GM12878 (cell line): ENCODE data around the gene KIF24. TPM values are rescaled to one million over a fixed set of nuclear protein-coding genes. Genes with fewer than 3 reads are reported as not detected.

Source experiments
- ATAC-seq: fragments of 200-7000 bp; cut with Tn5 transposase; 3 replicates; pipeline ENCODE4 v1.9.1; 2020; ENCODE audit warnings: mild to moderate bottlenecking, moderate library complexity
- BruUV-seq: library from RNA; stranded (reverse); fragments of 400-500 nt; replicated peaks from 2 replicates; lab custom pipeline; 2021; lab: Mats Ljungman, UMichigan
- CTCF ChIA-PET: fragments of 300-600 bp; sonication (Branson Sonifier 250); formaldehyde crosslinking; extraction: SDS; loops from one replicate; lab custom pipeline; 2021; ENCODE audit warnings: inconsistent platforms; lab: Yijun Ruan, JAX
- POLR2A ChIA-PET: fragments of 350-600 bp; formaldehyde crosslinking; extraction: SDS; loops from one replicate; lab custom pipeline; 2021; ENCODE audit warnings: inconsistent platforms; lab: Charles Lee
- RAD21 ChIA-PET: fragments of 300-600 bp; sonication (Branson Sonifier 250); formaldehyde crosslinking; loops from one replicate; lab custom pipeline; 2023; ENCODE audit warnings: antibody characterized with exemption; ENCODE audit not compliant: unreplicated experiment; lab: Charles Lee
- SMC1A ChIA-PET: fragments of 300-600 bp; sonication (Branson Sonifier 250); formaldehyde crosslinking; loops from one replicate; lab custom pipeline; 2023; ENCODE audit not compliant: unreplicated experiment, uncharacterized antibody; lab: Charles Lee
- DNase-seq: peaks from one replicate; pipeline ENCODE4 v3.0.0-alpha.2; 2011; ENCODE audit warnings: low read depth, low spot score
- FAIRE-seq: peaks from 3 replicates; lab custom pipeline; 2011; peaks lifted over from hg19 to GRCh38; lab: Jason Lieb, UNC
- H2AFZ ChIP-seq: 2 replicates; pipeline ENCODE4 v1.6.0; 2011; ENCODE audit warnings: low read depth, low read length, control low read depth; ENCODE audit not compliant: control insufficient read depth
- H3K27ac ChIP-seq: 2 replicates; pipeline ENCODE4 v1.5.1; 2011; ENCODE audit warnings: control low read depth; ENCODE audit not compliant: control insufficient read depth, insufficient read depth
- H3K27me3 ChIP-seq, 2 experiments: replicated peaks in 1 of 2; 2 replicates each; pipeline versions ENCODE4 v1.6.0 to v1.6.1; 2011; ENCODE audit warnings: low read length in 1 of 2; ENCODE audit not compliant: control insufficient read depth in 2 of 2, insufficient read depth in 2 of 2
- H3K36me3 ChIP-seq, 2 experiments: 2 replicates each; pipeline ENCODE4 v1.5.1; 2011; ENCODE audit warnings: low read length in 1 of 2; ENCODE audit not compliant: control insufficient read depth in 2 of 2, insufficient read depth in 2 of 2
- H3K4me1 ChIP-seq: 2 replicates; pipeline ENCODE4 v1.6.1; 2011; ENCODE audit warnings: mild to moderate bottlenecking, low read length, moderate library complexity, mixed read lengths; ENCODE audit not compliant: control insufficient read depth, insufficient read depth
- H3K4me2 ChIP-seq: 2 replicates; pipeline ENCODE4 v1.6.0; 2011; ENCODE audit warnings: control low read depth; ENCODE audit not compliant: control insufficient read depth, insufficient read depth
- H3K4me3 ChIP-seq: fragments of 200-600 bp; sonication (generic); 2 replicates; pipeline ENCODE4 v1.5.1; 2016
- H3K79me2 ChIP-seq: 2 replicates; pipeline ENCODE4 v1.6.0; 2011; ENCODE audit warnings: low read length; ENCODE audit not compliant: control insufficient read depth, insufficient read depth
- H3K9ac ChIP-seq: 2 replicates; pipeline ENCODE4 v1.8.0; 2011; ENCODE audit warnings: low read length, control low read depth, mixed read lengths; ENCODE audit not compliant: control insufficient read depth, insufficient read depth
- H3K9me3 ChIP-seq: replicated peaks from 3 replicates; pipeline ENCODE4 v1.5.1; 2011; ENCODE audit warnings: mild to moderate bottlenecking, low read length; ENCODE audit not compliant: control insufficient read depth, insufficient read depth
- H4K20me1 ChIP-seq: 2 replicates; pipeline ENCODE4 v1.6.0; 2011; ENCODE audit not compliant: control insufficient read depth, insufficient read depth
- MTA3 ChIP-seq: IDR thresholded peaks from 2 replicates; pipeline ENCODE4 v1.6.1; 2012; ENCODE audit warnings: low read length, inconsistent platforms, borderline replicate concordance
- PAX8 ChIP-seq: fragments of 450-650 bp; IDR thresholded peaks from 2 replicates; pipeline ENCODE4 v1.6.1; 2017; ENCODE audit warnings: mild to moderate bottlenecking, moderate library complexity
- RBBP5 ChIP-seq: fragments of 200-600 bp; sonication (generic); conservative IDR thresholded peaks from 2 replicates; pipeline ENCODE4 v1.6.1; 2016
- in situ Hi-C: fragments of 300-500 bp; cut with MboI; formaldehyde crosslinking; loops from 9 replicates; pipeline ENCODE4 v1.14.3; 2018; ENCODE audit warnings: mixed read lengths
- intact Hi-C: fragments of 100-400 bp; cut with micrococcal nuclease; formaldehyde crosslinking; loops from one replicate; pipeline ENCODE4 v1.14.2; 2022; ENCODE audit not compliant: unreplicated experiment
- polyA plus RNA-seq, 11 experiments: library from polyadenylated mRNA; depleted of rRNA in 4 of 11; unstranded in 6 of 11; stranded (reverse) in 5 of 11; fragments of >200 nt; fragmentation: Nextera tagmentation in 4 of 11; fragmentation: Illumina TruSeq in 1 of 11; extraction: Ambion mirVana in 4 of 11; extraction: Trizol in 1 of 11; gene quantifications; 1 replicate in 1 of 11; 2 replicates in 10 of 11; pipeline versions ENCODE4 v1.2.1 to v1.2.3, GENCODE V29; 2011 to 2016; ENCODE audit warnings: inconsistent platforms in 2 of 11, missing spikeins in 2 of 11, low read depth in 1 of 11
- total RNA-seq, 4 experiments: library from RNA; depleted of rRNA in 3 of 4; stranded (reverse); fragments of >200 nt in 3 of 4; fragmentation: Illumina TruSeq in 1 of 4; extraction: Trizol in 1 of 4; gene quantifications; 2 replicates each; pipeline versions ENCODE4 v1.2.1 to v1.2.3, GENCODE V29; 2013 to 2021
- TF ChIP-seq, protein P1 (sequence below): fragments of 450-650 bp; IDR thresholded peaks from 2 replicates; pipeline ENCODE4 v1.6.1; 2017; ENCODE audit warnings: borderline replicate concordance
- TF ChIP-seq, protein P2 (sequence below): fragments of 450-650 bp; IDR thresholded peaks from 2 replicates; pipeline ENCODE4 v1.6.1; 2016; ENCODE audit warnings: mild to moderate bottlenecking

KIF24 gene
- total and polyA plus RNA-seq, 10 of the 15 experiments (the other 5 are each of a cell fraction or from before 2014, with no cell fraction given): 0.58 to 6.7 (median 5.3) TPM

DNA sequence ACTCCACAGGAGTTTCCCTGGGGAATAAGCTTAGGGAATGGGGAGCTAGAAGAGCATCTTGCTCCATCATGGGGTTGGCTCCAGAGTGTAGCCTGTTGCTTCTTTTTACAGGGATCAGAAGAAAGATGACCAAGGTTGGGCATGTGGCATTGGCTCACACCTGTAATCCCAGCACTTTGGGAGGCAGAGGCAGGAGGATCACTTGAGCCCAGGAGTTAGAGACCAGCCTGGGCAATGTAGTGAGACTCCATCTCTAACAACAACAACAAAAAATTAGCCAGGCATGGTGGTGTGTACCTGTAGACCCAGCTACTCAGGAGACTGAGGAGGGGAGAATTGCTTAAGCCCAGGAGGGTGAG lies 18.7 kb upstream of the KIF24 start:
- Histone ChIP-seq H3K27ac (no peak overlapping the region), H4K20me1 (no peaks in the 10 kb centered on the region), H3K27me3 (no peaks in the 10 kb centered on the region), H3K9ac (no peak overlapping the region), H3K9me3 (no peaks in the 10 kb centered on the region), H3K4me2 (no peak overlapping the region), H3K36me3 (peaks cover 2 to 4% of the 10 kb centered on the region in 2 experiments), H3K79me2 (no peaks in the 10 kb centered on the region), H3K4me1 (no peaks in the 10 kb centered on the region), H3K4me3 (no peak overlapping the region), H2AFZ (no peak overlapping the region)
- no peak for DNase-seq
- intact Hi-C loops: no loop called here
- ChIA-PET CTCF (no interaction called here), SMC1A (no interaction called here), RAD21 (no interaction called here), POLR2A (no interaction called here)
- TF ChIP-seq PAX8 (no peak), MTA3 (no peak), RBBP5 (no peak)
- TF ChIP-seq, protein P1, sequence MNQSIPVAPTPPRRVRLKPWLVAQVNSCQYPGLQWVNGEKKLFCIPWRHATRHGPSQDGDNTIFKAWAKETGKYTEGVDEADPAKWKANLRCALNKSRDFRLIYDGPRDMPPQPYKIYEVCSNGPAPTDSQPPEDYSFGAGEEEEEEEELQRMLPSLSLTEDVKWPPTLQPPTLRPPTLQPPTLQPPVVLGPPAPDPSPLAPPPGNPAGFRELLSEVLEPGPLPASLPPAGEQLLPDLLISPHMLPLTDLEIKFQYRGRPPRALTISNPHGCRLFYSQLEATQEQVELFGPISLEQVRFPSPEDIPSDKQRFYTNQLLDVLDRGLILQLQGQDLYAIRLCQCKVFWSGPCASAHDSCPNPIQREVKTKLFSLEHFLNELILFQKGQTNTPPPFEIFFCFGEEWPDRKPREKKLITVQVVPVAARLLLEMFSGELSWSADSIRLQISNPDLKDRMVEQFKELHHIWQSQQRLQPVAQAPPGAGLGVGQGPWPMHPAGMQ: no peak
- TF ChIP-seq, protein P2, sequence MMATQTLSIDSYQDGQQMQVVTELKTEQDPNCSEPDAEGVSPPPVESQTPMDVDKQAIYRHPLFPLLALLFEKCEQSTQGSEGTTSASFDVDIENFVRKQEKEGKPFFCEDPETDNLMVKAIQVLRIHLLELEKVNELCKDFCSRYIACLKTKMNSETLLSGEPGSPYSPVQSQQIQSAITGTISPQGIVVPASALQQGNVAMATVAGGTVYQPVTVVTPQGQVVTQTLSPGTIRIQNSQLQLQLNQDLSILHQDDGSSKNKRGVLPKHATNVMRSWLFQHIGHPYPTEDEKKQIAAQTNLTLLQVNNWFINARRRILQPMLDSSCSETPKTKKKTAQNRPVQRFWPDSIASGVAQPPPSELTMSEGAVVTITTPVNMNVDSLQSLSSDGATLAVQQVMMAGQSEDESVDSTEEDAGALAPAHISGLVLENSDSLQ: no peak
- no peak for FAIRE-seq
- ATAC-seq: no peak
- BruUV-seq: no TSS peak
- in situ Hi-C loops: no loop called here
